Smooth muscle cell (in vitro differentiated cells): Measurements from ENCODE around the gene CDHR5. TPM values are rescaled to one million over a fixed set of nuclear protein-coding genes. Genes with fewer than 3 reads are reported as not detected.

Experiments
- DNase-seq: peaks from one replicate; lab custom pipeline; 2025; ENCODE audit not compliant: unreplicated experiment; lab: John Stamatoyannopoulos, UW
- H2AFZ ChIP-seq: fragments of 200-600 bp; sonication (generic); 2 replicates; pipeline ENCODE4 v1.6.0; 2016; ENCODE audit warnings: antibody characterized with exemption, low read depth, mild to moderate bottlenecking
- H3F3A ChIP-seq: fragments of 200-600 bp; sonication (generic); 2 replicates; pipeline ENCODE4 v1.6.0; 2017; ENCODE audit warnings: antibody characterized with exemption, low read depth
- H3K27ac ChIP-seq: fragments of 200-600 bp; sonication (generic); 2 replicates; pipeline ENCODE4 v1.5.1; 2016; ENCODE audit warnings: low read depth, mild to moderate bottlenecking
- H3K27me3 ChIP-seq: fragments of 200-600 bp; sonication (generic); 2 replicates; pipeline ENCODE4 v1.6.1; 2016; ENCODE audit warnings: low read depth, mild to moderate bottlenecking
- H3K36me3 ChIP-seq: fragments of 200-600 bp; sonication (generic); 2 replicates; pipeline ENCODE4 v1.5.1; 2016; ENCODE audit warnings: low read depth
- H3K4me1 ChIP-seq: fragments of 200-600 bp; sonication (generic); 2 replicates; pipeline ENCODE4 v1.5.1; 2016; ENCODE audit warnings: low read depth
- H3K4me2 ChIP-seq: fragments of 200-600 bp; sonication (generic); 2 replicates; pipeline ENCODE4 v1.6.0; 2016; ENCODE audit warnings: mild to moderate bottlenecking
- H3K4me3 ChIP-seq: fragments of 200-600 bp; sonication (generic); 2 replicates; pipeline ENCODE4 v1.5.1; 2016; ENCODE audit warnings: mild to moderate bottlenecking
- H3K79me2 ChIP-seq: fragments of 200-600 bp; sonication (generic); 2 replicates; pipeline ENCODE4 v1.6.0; 2016; ENCODE audit warnings: low read depth, mild to moderate bottlenecking
- H3K9ac ChIP-seq: fragments of 200-600 bp; sonication (generic); 2 replicates; pipeline ENCODE4 v1.6.0; 2016; ENCODE audit warnings: low read depth
- H3K9me3 ChIP-seq: fragments of 200-600 bp; sonication (generic); replicated peaks from 2 replicates; pipeline ENCODE4 v1.5.1; 2016; ENCODE audit warnings: low read depth
- H4K20me1 ChIP-seq: fragments of 200-600 bp; sonication (generic); 2 replicates; pipeline ENCODE4 v1.6.0; 2016; ENCODE audit warnings: low read depth
- WGBS: methylation state at CpG from one replicate; pipeline ENCODE4 v1.1.7; 2016; ENCODE audit warnings: low lambda C conversion rate; 5-methylcytosine and 5-hydroxymethylcytosine counted together
- polyA plus RNA-seq: library from polyadenylated mRNA; unstranded; fragments of >200 nt; fragmentation: Nextera tagmentation; extraction: Ambion mirVana; gene quantifications from 2 replicates; pipeline ENCODE4 v1.2.1, GENCODE V29; 2016
- total RNA-seq: library from RNA; depleted of rRNA; stranded (reverse); fragments of >200 nt; gene quantifications from 2 replicates; pipeline ENCODE4 v1.2.3, GENCODE V29; 2014
- TF ChIP-seq, protein P1 (sequence below): fragments of 200-600 bp; sonication (generic); IDR thresholded peaks from 2 replicates; pipeline ENCODE4 v1.5.1; 2017; ENCODE audit warnings: borderline replicate concordance, mild to moderate bottlenecking, antibody characterized with exemption; ENCODE audit not compliant: insufficient read depth, poor library complexity, severe bottlenecking

Gene CDHR5
- total and polyA plus RNA-seq, 2 experiments from 2014 or later: not detected

DNA sequence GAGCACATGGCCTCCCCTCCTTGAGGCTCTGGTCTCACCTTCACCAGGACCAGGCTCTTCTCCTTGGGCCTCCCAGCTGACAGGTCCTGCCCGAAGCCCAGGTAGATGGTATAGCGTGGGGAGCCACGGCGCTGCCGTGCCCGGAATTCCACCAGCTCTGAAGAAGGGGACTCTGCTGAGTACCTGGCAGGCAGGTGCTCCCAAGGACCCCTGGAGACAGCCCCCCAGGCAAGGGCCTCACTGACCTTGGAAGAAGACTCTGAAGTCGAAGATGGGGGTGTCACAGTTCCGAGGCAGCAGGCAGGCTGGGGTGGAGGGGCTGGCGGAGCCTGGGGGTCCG is 11.8 kb downstream of the CDHR5 start:
- no peak for DNase-seq
- TF ChIP-seq, protein P1, sequence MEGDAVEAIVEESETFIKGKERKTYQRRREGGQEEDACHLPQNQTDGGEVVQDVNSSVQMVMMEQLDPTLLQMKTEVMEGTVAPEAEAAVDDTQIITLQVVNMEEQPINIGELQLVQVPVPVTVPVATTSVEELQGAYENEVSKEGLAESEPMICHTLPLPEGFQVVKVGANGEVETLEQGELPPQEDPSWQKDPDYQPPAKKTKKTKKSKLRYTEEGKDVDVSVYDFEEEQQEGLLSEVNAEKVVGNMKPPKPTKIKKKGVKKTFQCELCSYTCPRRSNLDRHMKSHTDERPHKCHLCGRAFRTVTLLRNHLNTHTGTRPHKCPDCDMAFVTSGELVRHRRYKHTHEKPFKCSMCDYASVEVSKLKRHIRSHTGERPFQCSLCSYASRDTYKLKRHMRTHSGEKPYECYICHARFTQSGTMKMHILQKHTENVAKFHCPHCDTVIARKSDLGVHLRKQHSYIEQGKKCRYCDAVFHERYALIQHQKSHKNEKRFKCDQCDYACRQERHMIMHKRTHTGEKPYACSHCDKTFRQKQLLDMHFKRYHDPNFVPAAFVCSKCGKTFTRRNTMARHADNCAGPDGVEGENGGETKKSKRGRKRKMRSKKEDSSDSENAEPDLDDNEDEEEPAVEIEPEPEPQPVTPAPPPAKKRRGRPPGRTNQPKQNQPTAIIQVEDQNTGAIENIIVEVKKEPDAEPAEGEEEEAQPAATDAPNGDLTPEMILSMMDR: no peak
- Histone ChIP-seq H3K79me2 (no peaks in the 10 kb centered on the region), H4K20me1 (peaks cover 48% of the 10 kb centered on the region), H3K27me3 (no peaks in the 10 kb centered on the region), H2AFZ (no peak overlapping the region), H3K4me2 (no peak overlapping the region), H3K9me3 (no peaks in the 10 kb centered on the region), H3F3A (peaks cover 14% of the 10 kb centered on the region), H3K36me3 (no peaks in the 10 kb centered on the region), H3K4me3 (no peak overlapping the region), H3K27ac (no peak overlapping the region), H3K4me1 (peaks cover 7% of the 10 kb centered on the region), H3K9ac (no peak overlapping the region)
- 99% methylated on average over 9 of the region's 10 CpGs for WGBS

GRCh38 chr11:612201-612960 is 12.4 kb downstream of the CDHR5 start:
- H3K79me2 ChIP-seq: no peaks in the 10 kb centered on the region
- DNase-seq: no peak
- no peak overlapping the region for H3K4me3 ChIP-seq
- TF ChIP-seq, protein P1: no peak
- peaks cover under 1% of the 10 kb centered on the region for H3K36me3 ChIP-seq
- no peak overlapping the region for H3K27ac ChIP-seq
- no peak overlapping the region for H3K4me2 ChIP-seq
- no peak overlapping the region for H2AFZ ChIP-seq
- H3K4me1 ChIP-seq: peaks cover 7% of the 10 kb centered on the region
- peaks cover 14% of the 10 kb centered on the region for H3F3A ChIP-seq
- no peak overlapping the region for H3K9ac ChIP-seq
- H3K9me3 ChIP-seq: no peaks in the 10 kb centered on the region
- peaks cover 48% of the 10 kb centered on the region for H4K20me1 ChIP-seq
- no peaks in the 10 kb centered on the region for H3K27me3 ChIP-seq
- 83% methylated on average over 24 of the region's 27 CpGs for WGBS

- Histone ChIP-seq H4K20me1 (peaks cover 48% of the 10 kb centered on the region), H3K4me3 (no peak overlapping the region), H3K4me2 (no peak overlapping the region), H3K36me3 (peaks cover 4% of the 10 kb centered on the region), H3K79me2 (no peaks in the 10 kb centered on the region), H3K9ac (no peak overlapping the region), H3K4me1 (peaks cover 7% of the 10 kb centered on the region), H3K27me3 (no peaks in the 10 kb centered on the region), H3K9me3 (no peaks in the 10 kb centered on the region), H2AFZ (no peak overlapping the region), H3F3A (peaks cover 14% of the 10 kb centered on the region), H3K27ac (no peak overlapping the region)
- TF ChIP-seq, protein P1: no peak
- DNase-seq: no peak
- 99% methylated on average over 42 of the region's 49 CpGs for WGBS
Observed at GRCh38 chr11:611001-611996, 13.5 kb downstream of the CDHR5 start.
